Activated CD4-positive, alpha-beta T cell treated with anti-CD3 and anti-CD28 coated beads, Interleukin-2, amount 10 ng/mL, durations not matched to agents 24 days and 14 days (primary cell): ENCODE results near the gene GRAMD2A. TPM values are rescaled to one million over a fixed set of nuclear protein-coding genes. Genes with fewer than 3 reads are reported as not detected.
A peak's percentile ranks its signal among the peaks of the same experiment; 100 is the strongest.

Source experiments
- DNase-seq: peaks from one replicate; pipeline ENCODE4 v3.0.0; 2022
- H3K27ac Mint-ChIP-seq: one replicate; pipeline ENCODE4 v1.8.0; 2022; ENCODE audit warnings: mild to moderate bottlenecking, mixed read lengths
- H3K27me3 Mint-ChIP-seq: one replicate; pipeline ENCODE4 v1.8.0; 2022; ENCODE audit warnings: mixed read lengths
- H3K36me3 Mint-ChIP-seq: one replicate; pipeline ENCODE4 v1.8.0; 2022; ENCODE audit warnings: low read depth, mild to moderate bottlenecking, mixed read lengths
- H3K4me1 Mint-ChIP-seq: one replicate; pipeline ENCODE4 v1.8.0; 2021; ENCODE audit warnings: mixed read lengths
- H3K4me3 Mint-ChIP-seq: one replicate; pipeline ENCODE4 v1.8.0; 2022; ENCODE audit warnings: mild to moderate bottlenecking, moderate library complexity, mixed read lengths
- H3K9me3 Mint-ChIP-seq: one replicate; pipeline ENCODE4 v1.8.0; 2021; ENCODE audit warnings: mixed read lengths
- intact Hi-C: fragments of 100-400 bp; cut with micrococcal nuclease; formaldehyde crosslinking; loops from one replicate; pipeline ENCODE4 v1.15.1; 2023
- total RNA-seq: library from RNA; stranded (reverse); gene quantifications from 2 replicates; pipeline ENCODE4 v1.2.3, GENCODE V29; 2022

Gene GRAMD2A
- total RNA-seq, 1 donor from 2014 or later = 0.21 TPM

DNA sequence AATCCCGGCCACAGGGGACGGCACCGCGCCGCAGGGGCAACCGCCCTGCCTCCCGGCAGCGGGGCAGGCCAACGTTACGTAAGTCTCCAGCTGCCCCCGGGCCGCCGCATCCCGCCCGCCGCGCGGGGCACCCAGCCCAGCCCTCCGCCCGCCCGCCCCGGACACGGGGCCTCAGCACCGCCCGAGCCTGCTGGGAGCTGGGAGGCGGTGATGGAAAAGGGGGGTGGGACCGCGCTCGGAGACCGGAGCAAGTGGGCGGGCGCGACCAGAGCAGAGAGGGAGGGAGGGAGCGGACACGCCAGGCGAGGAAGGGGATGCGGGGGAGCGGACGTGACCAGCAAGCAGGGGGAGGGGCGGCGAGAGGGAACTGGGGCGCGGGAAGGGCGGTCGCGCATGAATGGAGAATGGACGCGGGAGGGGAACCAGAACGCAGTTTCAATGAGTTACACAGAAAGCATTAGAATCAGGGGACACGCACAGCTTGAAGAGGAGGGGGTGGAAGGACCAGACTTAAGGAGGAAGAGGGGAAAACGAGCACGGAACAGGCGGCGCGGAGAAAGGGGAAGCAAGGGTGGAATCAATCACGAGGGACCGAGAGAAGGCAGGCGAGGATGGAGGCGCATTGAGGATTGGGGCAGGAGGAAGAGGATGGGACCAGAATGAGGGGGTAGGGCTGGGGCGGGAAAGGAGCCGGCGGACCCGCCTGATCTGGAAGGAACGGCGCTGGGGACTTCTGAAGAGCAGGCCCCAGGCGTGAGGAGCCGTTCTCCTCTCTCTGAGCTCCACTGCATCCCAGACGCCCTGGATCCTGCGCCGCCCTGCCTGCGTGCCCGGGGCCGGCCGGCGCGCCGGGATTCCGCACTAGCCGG lies 32.8 kb upstream of the GRAMD2A start:
- intact Hi-C loops = loop anchor here (1.0 to 5.0 kb wide), 2 partner anchors 33 to 42 kb away; partner anchors contain the start of genes GRAMD2A and PARP6
- Mint-ChIP-seq H3K4me1 (peaks cover 51% of the 10 kb centered on the region), H3K27ac (peak overlapping the region; percentile 98), H3K36me3 (peaks cover 43% of the 10 kb centered on the region), H3K9me3 (no peaks in the 10 kb centered on the region), H3K27me3 (no peaks in the 10 kb centered on the region), H3K4me3 (peak overlapping the region; percentile 95)
- DNase-seq = peak; percentile 93

DNA sequence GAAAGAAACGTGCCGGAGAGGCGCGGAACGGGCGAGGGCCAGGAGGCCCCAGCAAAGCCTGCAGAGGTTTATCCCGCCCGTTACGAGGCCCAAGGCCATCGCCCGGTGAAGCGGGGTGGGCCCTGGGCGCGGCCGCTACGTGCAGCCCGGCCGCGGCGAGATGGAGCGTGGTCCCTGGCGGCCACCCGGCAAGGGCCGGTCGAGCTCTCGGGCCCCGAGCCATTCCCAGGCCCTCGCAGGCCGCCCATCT lies 32.3 kb upstream of the GRAMD2A start:
- no peaks in the 10 kb centered on the region for H3K9me3 Mint-ChIP-seq
- H3K4me3 Mint-ChIP-seq = peak overlapping the region; percentile 95
- DNase-seq = no peak
- H3K27ac Mint-ChIP-seq = peak overlapping the region; percentile 98
- H3K27me3 Mint-ChIP-seq = no peaks in the 10 kb centered on the region
- intact Hi-C loops = loop anchor here (5.0 kb wide), 2 partner anchors 33 to 147 kb away; partner anchors contain the start of genes GRAMD2A and HEXA
- H3K36me3 Mint-ChIP-seq = peaks cover 46% of the 10 kb centered on the region
- H3K4me1 Mint-ChIP-seq = peaks cover 48% of the 10 kb centered on the region

DNA sequence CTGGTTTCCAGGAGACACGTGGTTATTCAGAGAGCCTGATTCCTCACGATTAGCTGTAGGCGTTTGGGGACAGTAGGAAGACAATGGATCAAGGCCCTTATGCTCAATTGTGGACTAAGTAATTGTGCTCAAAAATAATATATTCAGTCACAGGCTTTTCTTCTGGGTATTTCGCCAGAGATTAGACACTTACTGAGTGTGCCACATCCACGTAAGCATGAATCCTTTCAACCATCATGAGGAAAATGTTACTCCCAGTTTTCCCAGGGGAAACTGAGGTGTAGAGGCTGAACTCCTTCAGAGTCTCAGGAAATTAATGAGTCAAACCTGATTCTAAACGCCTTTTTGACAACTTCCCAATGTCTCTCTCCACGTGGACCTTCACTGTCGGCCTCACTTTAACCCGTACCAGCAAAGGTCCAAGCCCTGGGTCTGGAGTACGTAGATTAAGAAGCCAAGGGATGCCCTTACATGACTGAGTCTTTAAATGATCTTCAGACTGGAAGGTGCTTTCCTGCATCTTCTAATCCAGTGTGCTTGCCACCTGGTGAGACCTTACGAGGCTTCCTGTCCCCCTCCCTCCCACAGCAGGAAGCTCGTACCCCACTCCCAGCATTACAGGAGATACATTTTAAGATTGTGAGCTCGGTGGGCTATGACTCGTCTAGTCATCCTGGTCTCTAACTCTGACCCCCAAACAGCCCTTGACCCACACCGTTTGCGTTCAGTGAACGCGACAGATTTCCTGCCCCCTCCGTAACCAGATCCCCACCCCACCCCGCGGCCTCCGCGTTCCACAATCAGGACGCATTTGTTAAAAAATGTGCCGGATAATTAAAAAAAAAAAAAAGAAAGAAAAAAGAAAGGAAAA lies 31.7 kb upstream of the GRAMD2A start:
- Mint-ChIP-seq H3K4me3 (peak overlapping the region; percentile 95), H3K36me3 (peaks cover 49% of the 10 kb centered on the region), H3K9me3 (no peaks in the 10 kb centered on the region), H3K27ac (peak overlapping the region; percentile 98), H3K27me3 (no peaks in the 10 kb centered on the region), H3K4me1 (peaks cover 45% of the 10 kb centered on the region)
- intact Hi-C loops = loop anchor here (5.0 kb wide), 1 partner anchor 148 kb away; the partner anchor contains the start of gene HEXA
- peak; percentile 82 for DNase-seq

DNA sequence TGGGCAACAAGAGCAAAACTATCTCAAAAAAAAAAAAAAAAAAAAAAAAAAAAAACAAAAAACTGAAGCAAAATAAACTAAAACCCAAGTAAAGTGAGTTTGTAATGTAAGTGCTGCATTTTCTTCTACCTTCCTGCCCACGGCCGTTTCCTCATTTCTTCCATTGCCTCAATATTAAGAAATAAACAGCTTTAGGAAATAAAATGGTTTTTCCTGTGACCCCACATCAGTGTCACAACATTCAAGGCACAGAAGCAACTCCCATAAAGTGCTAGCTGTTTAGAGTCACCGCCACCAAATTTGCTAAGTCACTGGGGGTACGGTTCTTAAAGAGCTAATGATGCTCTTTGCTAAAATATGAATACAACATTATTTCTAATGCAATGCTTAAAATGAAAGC lies 30.1 kb upstream of the GRAMD2A start:
- H3K9me3 Mint-ChIP-seq = no peaks in the 10 kb centered on the region
- no peaks in the 10 kb centered on the region for H3K27me3 Mint-ChIP-seq
- peaks cover 53% of the 10 kb centered on the region for H3K4me1 Mint-ChIP-seq
- intact Hi-C loops = loop anchor here (1.0 to 5.0 kb wide), 7 partner anchors 10 to 247 kb away; partner anchors contain the start of genes ARIH1, HEXA, MYO9A and PARP6
- H3K4me3 Mint-ChIP-seq = peak overlapping the region; percentile 95
- peak; percentile 64 for DNase-seq
- peak overlapping the region; percentile 98 for H3K27ac Mint-ChIP-seq
- peaks cover 65% of the 10 kb centered on the region for H3K36me3 Mint-ChIP-seq

DNA sequence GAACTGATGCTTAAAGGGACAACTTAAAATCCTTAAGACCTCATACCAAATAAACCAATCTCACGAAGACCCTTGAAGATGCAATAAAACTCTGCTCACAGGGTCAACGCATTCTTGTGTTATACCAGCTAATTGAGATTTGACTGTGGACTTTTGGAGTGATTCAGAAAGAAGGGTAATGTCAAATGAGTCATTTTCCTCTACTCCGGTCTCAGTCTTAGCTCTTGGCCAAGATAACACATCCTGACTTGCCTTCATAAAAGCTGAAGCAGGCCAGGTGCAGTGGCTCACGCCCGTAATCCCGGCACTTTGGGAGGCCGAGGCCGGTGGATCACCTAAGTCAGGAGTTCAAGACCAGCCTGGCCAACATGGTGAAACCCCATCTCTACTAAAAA lies 29.6 kb upstream of the GRAMD2A start:
- Mint-ChIP-seq H3K27ac (peak overlapping the region; percentile 98), H3K36me3 (peaks cover 70% of the 10 kb centered on the region), H3K4me1 (peaks cover 52% of the 10 kb centered on the region), H3K27me3 (no peaks in the 10 kb centered on the region), H3K4me3 (peak overlapping the region; percentile 95), H3K9me3 (no peaks in the 10 kb centered on the region)
- intact Hi-C loops = loop anchor here (2.0 to 5.0 kb wide), 4 partner anchors 20 to 150 kb away; partner anchors contain the start of genes HEXA and PARP6
- DNase-seq = peak; percentile 81

DNA sequence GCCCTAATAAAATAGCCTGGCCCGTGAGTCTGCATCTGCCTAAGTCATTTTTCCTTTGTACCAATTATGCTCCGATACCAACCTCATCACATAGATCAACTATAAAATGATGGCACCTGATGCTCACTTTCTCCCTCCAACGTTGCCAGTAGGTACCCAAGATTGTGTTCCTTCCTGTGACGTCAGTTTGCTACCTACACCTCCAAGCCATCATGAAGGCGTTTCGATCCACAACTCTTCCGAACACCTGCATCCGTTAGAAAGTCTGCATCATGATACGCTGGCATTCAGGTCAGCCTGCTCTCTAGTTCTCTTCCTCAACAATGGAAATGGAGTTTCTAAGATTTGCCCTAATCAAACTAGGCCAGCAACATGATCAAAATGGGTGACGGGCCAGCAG lies 25.7 kb upstream of the GRAMD2A start:
- H3K27ac Mint-ChIP-seq = peak overlapping the region; percentile 61
- intact Hi-C loops = no loop called here
- H3K4me3 Mint-ChIP-seq = peak overlapping the region; percentile 9
- peaks cover 87% of the 10 kb centered on the region for H3K36me3 Mint-ChIP-seq
- no peaks in the 10 kb centered on the region for H3K9me3 Mint-ChIP-seq
- H3K27me3 Mint-ChIP-seq = no peaks in the 10 kb centered on the region
- H3K4me1 Mint-ChIP-seq = peaks cover 67% of the 10 kb centered on the region
- no peak for DNase-seq

DNA sequence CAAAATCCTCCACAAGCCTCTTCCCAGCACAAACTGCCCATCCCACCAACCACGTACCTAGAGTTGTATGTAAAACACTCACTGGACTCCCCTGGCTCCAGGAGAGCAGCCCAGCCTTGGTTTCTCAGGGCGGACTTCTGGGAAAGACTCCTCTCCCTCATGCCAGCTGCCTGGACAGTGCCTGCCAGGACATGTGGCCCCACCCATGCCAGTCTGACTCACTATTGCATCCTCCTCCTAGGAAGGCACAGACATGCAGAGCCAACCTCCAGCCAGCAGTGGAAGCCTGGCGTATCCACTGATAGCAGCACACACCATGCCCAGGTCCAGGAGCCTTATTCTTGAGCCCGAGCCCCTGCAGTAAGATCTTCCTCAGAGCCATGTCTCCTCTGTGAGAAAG lies 24.8 kb upstream of the GRAMD2A start:
- Mint-ChIP-seq H3K36me3 (peaks cover 87% of the 10 kb centered on the region), H3K27me3 (no peaks in the 10 kb centered on the region), H3K9me3 (no peaks in the 10 kb centered on the region), H3K27ac (peak overlapping the region; percentile 61), H3K4me3 (peak overlapping the region; percentile 9), H3K4me1 (peaks cover 66% of the 10 kb centered on the region)
- intact Hi-C loops = no loop called here
- no peak for DNase-seq

DNA sequence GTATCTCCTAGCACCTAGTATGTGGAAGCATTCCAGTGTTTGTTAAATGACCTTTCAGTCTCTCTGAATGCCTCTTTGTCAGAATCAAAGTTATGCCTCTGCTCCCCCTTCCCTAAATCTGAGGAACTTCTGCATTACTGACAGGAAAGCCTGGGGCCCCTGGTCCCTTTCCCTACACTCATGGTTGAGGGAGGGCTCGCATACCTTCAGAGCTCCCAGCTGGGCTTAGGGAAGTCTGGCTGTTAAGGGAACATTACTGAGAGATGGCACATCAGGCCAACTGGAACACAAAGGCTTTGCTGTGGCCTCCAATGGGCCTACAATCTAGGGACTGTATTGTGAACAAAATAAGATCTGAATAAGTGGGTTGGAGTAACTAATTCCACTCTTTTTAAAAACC lies 23.1 kb upstream of the GRAMD2A start:
- intact Hi-C loops = no loop called here
- H3K36me3 Mint-ChIP-seq = peaks cover 83% of the 10 kb centered on the region
- no peaks in the 10 kb centered on the region for H3K9me3 Mint-ChIP-seq
- peak overlapping the region; percentile 65 for H3K27ac Mint-ChIP-seq
- peaks cover 56% of the 10 kb centered on the region for H3K4me1 Mint-ChIP-seq
- no peaks in the 10 kb centered on the region for H3K27me3 Mint-ChIP-seq
- no peak overlapping the region for H3K4me3 Mint-ChIP-seq
- DNase-seq = no peak

DNA sequence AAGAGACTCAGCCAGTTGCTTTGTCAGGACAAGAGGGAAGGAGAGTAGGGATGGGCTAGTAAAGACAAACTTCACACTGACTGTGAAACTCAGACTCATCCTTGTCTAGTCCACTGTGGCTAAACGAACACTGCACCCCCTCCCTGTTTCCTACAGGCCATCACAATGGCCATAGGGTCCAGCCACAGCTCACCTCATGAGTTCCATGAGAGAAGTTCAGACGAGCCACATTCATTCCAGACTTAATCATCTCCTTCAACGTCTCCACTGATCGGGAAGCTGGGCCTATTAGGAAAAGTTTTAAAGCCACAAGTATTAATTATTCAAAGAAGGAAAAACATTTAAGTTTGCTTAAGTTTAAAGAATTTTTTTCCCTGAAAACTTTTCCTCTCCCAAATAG lies 19.6 kb upstream of the GRAMD2A start:
- DNase-seq = no peak
- peaks cover 78% of the 10 kb centered on the region for H3K36me3 Mint-ChIP-seq
- intact Hi-C loops = no loop called here
- no peak overlapping the region for H3K27ac Mint-ChIP-seq
- H3K4me1 Mint-ChIP-seq = peaks cover 38% of the 10 kb centered on the region
- H3K27me3 Mint-ChIP-seq = no peaks in the 10 kb centered on the region
- no peak overlapping the region for H3K4me3 Mint-ChIP-seq
- no peaks in the 10 kb centered on the region for H3K9me3 Mint-ChIP-seq

DNA sequence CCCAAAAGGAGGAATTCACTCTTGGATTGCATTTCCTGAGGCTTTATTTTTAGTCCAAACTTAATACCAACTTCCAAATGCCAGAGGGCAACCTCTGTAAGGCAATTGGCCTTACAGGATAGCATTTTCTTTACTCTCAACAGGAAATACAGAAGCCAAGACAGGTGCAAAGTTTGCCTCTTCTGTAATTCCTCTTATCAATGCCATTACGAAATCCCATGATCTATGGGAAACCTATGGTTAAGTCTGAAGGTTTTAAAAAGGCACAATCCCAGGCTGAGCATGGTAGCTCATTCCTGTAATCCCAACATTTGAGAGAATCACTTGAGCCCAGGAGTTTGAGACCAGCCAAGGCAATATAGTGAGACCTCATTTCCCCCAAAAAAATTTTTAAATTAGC lies 18.5 kb upstream of the GRAMD2A start:
- Mint-ChIP-seq H3K27ac (no peak overlapping the region), H3K4me3 (no peak overlapping the region), H3K36me3 (peaks cover 81% of the 10 kb centered on the region), H3K27me3 (no peaks in the 10 kb centered on the region), H3K9me3 (no peaks in the 10 kb centered on the region), H3K4me1 (peaks cover 34% of the 10 kb centered on the region)
- intact Hi-C loops = no loop called here
- DNase-seq = no peak

DNA sequence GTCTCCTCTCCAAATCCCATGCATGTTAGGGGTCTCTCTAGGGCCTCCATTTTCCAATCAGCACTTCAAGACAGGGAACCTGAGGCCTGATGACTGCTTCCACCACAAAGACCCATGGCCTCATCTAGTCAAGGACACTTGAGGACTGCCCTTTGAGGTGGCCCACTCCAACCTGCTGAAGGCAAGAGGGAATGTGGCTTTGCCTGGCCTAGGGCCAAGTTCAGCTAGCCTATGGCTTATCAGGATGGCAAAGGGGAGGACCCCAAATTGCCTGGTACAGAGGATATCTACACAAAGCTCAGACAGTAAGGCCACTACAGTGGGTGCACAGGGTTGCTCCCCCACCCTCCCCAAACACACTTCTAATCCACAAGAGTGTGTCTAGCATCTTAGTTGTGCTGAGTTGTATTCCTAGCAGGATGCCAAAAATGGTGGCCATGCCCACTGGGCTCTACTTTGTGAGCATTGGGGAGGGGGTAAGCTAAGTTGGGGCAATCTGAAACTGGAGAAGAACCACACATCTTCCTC lies 10.0 kb upstream of the GRAMD2A start:
- intact Hi-C loops = loop anchor here (2.0 kb wide), 1 partner anchor 19 kb away; no protein-coding TSS in a partner anchor
- peak overlapping the region; percentile 51 for H3K27ac Mint-ChIP-seq
- no peak for DNase-seq
- H3K4me1 Mint-ChIP-seq = peaks cover 36% of the 10 kb centered on the region
- peaks cover 93% of the 10 kb centered on the region for H3K36me3 Mint-ChIP-seq
- H3K9me3 Mint-ChIP-seq = no peaks in the 10 kb centered on the region
- H3K27me3 Mint-ChIP-seq = no peaks in the 10 kb centered on the region
- no peak overlapping the region for H3K4me3 Mint-ChIP-seq

DNA sequence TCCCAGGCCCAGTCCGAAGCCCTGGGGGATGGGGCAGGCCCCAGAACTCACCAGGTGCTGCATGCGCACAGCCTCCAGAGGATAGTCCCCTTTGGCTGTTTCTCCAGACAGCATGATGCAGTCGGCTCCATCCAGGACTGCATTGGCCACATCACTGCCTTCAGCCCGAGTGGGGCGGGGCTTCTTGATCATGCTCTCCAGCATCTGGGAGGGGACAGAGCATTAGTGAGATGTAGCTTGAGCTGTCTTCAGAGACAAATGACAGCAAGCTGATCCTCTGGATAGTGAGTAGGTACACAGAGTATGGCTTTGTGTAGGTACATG lies 9.1 kb upstream of the GRAMD2A start:
- intact Hi-C loops = loop anchor here (2.0 kb wide), 1 partner anchor 20 kb away; no protein-coding TSS in a partner anchor
- no peaks in the 10 kb centered on the region for H3K9me3 Mint-ChIP-seq
- peak overlapping the region; percentile 51 for H3K27ac Mint-ChIP-seq
- H3K36me3 Mint-ChIP-seq = peaks cover 88% of the 10 kb centered on the region
- no peak overlapping the region for H3K4me3 Mint-ChIP-seq
- no peak for DNase-seq
- H3K4me1 Mint-ChIP-seq = peaks cover 36% of the 10 kb centered on the region
- H3K27me3 Mint-ChIP-seq = no peaks in the 10 kb centered on the region

DNA sequence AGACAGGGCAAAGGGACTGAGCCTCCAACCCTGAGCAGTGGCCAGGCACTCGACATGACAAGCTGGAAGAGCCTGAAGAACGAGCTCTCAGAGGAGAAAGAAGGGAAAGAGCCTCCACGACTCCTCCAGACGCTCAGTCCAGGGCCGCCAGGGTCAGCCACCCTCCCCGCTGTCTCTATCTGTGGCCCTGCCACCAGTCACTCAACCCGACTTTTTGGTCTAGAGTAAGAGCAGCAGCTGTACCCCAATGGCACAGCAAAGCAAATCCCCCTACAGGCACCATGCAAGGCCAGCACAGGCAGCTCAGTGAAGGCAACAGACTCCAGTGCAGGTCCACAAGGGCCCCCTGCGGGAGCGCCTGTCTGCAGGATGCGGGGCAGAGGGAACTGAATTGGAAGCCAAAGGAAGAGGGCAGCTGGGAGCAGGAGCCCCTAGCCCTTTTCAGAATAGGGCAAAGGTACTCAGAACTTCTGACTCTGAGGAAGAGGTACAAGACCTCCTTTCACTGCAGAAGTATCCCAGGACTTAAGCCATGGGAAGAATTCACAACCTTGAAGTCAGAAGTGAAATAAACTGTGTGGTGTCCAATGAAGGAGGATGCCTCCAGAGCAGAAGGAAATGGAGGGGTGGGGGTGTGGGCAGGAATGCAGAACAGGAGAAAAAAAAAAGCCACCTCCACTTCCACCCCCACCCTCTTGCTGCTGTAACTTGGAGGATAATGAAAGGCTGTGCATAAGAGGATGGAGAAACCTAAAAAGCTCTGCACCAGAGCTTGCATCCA lies 8.5 kb upstream of the GRAMD2A start:
- intact Hi-C loops = loop anchor here (2.0 kb wide), 1 partner anchor 21 kb away; no protein-coding TSS in a partner anchor
- Mint-ChIP-seq H3K9me3 (no peaks in the 10 kb centered on the region), H3K36me3 (peaks cover 87% of the 10 kb centered on the region), H3K27me3 (no peaks in the 10 kb centered on the region), H3K4me3 (no peak overlapping the region), H3K4me1 (peaks cover 32% of the 10 kb centered on the region), H3K27ac (peak overlapping the region; percentile 29)
- no peak for DNase-seq
